DMS153 treated with DMSO at 0.1 percent for 48 hours (cell line): ENCODE results near the gene RASAL2.
"Not testable (repeated sequence)": the region's sequence is repeated elsewhere in the genome, so short reads cannot be mapped to it uniquely, and the experiment has no call there.

Source experiments
- DNase-seq: peaks from one replicate; lab custom pipeline; 2025; ENCODE audit not compliant: unreplicated experiment; lab: John Stamatoyannopoulos, UW

RASAL2 gene

GRCh38 chr1:178223289-178223688, 129.4 kb downstream of the RASAL2 start:
- DNase-seq: no peak

DNA sequence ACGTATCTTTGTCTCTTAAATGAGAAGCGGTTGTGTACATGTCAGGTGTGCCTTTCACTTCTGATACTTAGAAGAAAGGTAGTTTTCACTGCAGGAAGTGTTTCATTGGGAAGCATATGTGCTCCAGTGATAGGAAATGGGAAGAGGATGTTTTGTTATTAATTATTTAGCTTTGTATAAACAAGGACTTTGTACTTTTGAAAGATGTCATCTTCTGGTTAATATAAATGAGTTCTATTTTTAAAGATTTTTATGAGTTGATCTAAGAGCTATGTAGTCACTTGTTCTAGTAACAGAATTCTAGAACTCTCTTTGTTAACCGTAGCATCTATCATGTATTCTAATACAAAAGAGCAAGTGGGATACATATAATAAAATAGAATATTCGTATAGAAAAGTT, 130.5 kb downstream of the RASAL2 start:
- DNase-seq: no peak

- DNase-seq: no peak
Observed at GRCh38 chr1:178230881-178231409, 137.0 kb downstream of the RASAL2 start.

DNA sequence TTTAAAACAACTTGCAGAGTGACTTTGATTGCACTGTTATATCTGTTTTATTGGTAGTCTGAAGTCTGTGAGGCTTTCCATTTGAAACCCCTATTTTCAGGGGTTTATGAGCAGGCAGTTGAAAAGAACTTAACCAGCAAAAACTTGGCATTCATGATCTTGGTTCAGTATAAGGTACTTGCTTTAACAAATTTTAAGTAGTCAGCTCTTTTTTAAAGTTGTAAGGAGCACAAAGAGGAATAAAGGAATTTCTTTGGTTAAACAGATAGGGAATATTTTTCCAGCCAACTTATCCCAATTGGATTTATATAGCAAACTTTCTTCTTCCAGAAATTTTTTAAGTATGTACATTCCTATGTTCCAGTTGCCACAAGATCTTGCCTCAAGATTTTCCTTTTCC, 138.2 kb downstream of the RASAL2 start:
- DNase-seq: no peak

GRCh38 chr1:178232949-178233348, 139.0 kb downstream of the RASAL2 start:
- no peak for DNase-seq

DNA sequence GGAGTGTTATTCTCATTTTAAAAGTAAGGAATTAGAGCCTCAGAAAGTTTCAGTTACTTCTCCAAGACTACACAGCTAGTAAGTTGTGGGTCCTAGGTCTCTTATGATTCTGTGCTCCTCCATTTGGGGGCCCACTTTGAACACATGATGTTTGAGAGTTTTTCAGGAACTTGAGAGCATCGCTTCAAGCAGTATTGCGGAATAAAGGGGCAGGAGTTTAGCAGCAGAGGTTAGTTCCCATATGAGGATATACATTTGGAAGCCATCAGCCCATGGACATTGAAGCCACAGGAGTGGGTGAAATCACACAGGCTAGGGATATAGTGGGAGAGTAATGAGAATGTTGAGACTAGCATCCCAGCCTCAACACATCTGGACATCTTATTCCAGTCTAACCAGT, 143.2 kb downstream of the RASAL2 start:
- DNase-seq: no peak

DNA sequence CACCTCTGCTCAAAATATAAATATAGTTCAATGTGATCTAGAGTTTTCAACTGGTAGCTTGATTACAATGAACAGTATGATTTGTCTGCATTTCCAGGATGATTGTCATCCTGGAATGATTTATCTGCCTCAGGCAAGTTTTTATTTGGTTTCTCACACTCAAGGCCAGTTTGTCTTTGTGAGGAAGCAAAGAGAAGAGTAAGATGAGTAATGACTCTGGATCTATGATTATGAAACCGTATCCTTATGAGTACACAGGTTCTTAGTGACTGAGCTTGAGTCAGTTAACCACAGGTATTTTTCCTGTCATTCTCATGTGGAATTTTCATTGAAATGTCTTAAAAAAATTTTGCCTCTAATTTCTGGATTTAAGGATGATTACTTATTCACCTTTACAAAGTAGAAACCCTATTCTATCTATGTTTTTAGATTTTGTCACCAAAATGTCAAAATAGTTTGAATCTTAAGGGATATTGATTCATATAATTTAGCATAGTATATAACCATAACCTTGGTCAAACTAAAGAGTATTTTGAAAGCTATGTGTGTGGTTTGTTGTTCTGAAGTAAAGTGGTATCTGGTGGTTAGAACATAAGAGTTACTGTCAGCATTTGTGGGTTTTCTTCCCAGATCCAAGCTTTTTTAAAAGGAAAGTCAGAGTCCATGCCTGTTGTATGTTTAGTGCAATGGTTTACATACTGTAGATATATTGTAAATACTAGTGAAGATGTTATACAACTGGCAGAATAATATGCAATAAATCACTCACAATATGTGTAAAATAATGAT, 145.0 kb downstream of the RASAL2 start:
- DNase-seq: no peak

DNA sequence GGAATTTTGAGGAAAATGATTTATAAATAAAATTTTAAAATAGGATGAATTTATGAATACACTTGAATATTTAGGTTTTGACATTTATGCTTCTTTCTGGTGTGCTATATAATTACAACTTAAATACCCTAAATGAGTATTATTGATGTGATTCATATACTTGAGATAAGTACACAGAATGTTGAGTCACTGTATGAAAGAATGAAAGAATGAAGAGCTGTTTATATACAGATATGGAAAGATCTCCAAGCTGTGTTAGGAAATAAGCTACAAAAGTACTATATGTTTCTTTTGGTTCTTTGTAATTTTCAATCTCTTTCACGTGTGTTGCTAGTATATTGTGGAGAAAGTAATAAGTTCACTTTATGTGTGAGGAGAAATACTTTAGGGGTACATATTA, 147.2 kb downstream of the RASAL2 start:
- DNase-seq: no peak

DNA sequence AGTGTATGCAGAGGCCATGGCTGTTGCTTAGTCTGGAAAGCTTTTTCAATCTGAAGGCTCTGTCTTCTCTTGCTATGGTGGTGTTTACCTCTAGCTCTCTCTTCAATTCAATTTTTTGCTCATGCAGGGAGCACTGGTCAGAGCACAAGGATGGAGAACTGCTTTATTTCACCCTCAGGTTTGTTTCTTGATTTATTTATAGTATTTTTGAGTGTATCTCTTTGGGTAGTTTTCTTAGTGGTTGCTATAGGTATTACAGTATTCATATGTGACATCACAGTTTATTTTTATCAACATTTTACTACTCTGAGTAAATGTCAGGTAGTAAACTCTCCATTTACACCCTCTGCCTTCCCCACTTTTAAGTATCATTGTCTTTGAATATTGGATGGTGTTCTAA, 147.9 kb downstream of the RASAL2 start:
- DNase-seq: no peak

GRCh38 chr1:178243119-178243518, 149.2 kb downstream of the RASAL2 start:
- DNase-seq: no peak

- DNase-seq: no peak
Observed at GRCh38 chr1:178243890-178244289, 150.0 kb downstream of the RASAL2 start.

DNA sequence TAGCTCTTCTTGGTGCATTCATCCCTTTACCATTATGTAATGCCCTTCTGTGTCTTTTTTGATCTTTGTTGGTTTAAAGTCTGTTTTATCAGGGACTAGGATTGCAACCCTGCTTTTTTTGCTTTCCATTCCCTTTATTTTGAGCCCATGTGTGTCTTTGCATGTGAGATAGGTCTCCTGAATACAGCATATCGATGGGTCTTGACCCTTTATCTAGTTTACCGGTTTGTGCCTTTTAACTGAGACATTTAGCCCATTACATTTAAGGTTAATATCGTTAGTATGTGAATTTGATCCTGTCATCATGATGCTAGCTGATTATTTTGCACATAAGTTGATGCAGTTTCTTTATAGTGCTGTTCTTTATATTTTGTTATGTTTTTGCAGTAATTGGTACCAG, 154.4 kb downstream of the RASAL2 start:
- not testable (repeated sequence) for DNase-seq

DNA sequence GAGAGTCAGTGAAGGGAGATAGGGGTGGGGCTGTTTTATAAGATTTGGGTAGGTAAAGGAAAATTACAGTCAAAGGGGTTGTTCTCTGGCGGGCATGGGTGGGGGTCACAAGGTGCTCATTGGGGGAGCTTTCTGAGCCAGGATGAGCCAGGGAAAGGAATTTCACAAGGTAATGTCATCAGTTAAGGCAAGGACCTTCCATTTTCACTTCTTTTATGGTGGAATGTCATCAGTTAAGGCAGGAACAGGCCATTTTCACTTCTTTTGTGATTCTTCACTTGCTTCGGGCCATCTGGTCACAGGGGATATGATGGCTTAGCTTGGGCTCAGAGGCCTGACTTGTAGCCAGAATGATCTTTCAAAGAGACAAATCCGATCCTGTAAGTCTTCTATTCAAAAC, 159.7 kb downstream of the RASAL2 start:
- DNase-seq: not testable (repeated sequence)

GRCh38 chr1:178254433-178254832, 160.5 kb downstream of the RASAL2 start:
- no peak for DNase-seq

GRCh38 chr1:178258536-178258935, 164.6 kb downstream of the RASAL2 start:
- no peak for DNase-seq

GRCh38 chr1:178262120-178262500, 168.2 kb downstream of the RASAL2 start:
- DNase-seq: no peak

DNA sequence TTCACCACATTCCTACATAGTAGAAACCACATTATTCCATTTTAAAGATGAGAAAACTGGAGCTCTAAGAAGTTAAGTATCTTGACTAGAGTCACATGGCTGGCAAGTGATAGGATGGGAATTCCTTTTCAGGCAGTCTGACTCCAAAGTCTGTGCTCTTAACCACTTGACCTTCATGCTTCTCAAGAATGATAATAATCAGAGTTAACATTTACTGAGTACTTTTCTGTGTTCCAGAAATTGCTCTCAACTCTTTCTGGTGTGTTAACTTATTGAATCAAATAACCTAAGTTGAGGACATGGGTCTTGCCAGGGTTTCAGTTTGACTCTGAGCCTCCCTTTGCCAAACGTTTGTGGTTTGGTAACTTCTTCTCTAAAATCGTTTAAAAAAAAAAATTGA, 169.4 kb downstream of the RASAL2 start:
- no peak for DNase-seq

DNA sequence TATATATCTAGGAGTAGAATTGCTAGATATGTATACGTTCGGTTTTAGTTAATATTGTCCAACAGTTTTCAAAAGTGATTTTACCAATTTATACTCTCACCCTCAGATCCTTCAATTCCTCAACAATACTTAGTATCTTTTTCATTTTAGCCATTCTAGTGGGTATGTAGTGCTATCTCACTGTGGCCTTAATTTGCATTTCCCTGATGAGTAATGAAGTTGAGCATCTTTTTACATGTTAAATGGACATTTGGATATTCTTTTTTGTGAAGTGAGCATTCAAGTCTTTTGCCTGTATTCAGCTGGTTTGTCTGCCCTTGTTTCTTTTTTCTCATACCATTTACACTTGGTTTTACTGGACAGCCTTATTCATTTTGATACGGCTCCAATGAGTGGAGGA, 172.2 kb downstream of the RASAL2 start:
- no peak for DNase-seq

DNA sequence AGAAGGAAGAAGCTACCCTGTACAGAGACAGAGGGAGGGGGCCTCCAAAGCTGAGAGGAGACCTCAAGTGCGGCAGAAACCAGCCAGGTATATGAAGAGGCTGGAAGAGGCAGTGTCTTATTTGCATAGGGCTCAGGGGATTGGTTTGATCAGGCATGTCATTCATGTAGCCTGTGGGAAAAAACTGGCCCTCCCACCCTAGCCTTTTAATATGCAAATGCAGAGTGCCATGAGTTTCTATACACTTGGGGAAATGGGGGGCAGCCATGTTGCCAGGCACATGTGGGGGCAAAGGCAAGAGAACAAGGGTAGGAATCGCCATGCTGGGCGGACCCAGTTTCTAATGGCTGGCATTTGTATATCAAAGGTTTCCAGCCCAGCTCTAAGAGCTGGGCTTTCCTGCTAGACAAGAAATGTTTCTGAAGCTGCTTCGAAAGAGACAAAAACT, 172.7 kb downstream of the RASAL2 start:
- no peak for DNase-seq

DNA sequence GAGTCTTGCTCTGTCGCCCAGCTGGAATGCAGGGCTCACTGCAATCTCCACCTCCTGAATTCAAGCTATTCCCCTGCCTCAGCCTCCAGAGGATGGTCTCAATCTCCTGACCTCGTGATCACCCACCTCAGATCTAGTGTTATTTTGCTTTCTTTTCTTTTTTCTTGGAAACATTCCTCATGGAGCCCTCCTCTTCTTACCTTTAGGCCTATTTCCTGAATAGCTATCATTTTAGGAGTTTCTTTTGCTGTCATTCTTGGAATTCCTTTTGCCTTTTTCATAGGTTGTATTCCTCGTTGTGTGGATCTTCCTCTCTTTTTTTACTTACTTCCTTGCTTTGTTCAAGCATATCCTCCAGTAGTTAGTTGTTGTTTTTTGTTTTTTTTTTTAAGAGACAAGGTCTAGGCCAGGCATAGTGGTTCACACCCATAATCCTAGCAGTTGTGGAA, 173.8 kb downstream of the RASAL2 start:
- DNase-seq: no peak

- DNase-seq: no peak
Observed at GRCh38 chr1:178271471-178271870, 177.6 kb downstream of the RASAL2 start.

DNA sequence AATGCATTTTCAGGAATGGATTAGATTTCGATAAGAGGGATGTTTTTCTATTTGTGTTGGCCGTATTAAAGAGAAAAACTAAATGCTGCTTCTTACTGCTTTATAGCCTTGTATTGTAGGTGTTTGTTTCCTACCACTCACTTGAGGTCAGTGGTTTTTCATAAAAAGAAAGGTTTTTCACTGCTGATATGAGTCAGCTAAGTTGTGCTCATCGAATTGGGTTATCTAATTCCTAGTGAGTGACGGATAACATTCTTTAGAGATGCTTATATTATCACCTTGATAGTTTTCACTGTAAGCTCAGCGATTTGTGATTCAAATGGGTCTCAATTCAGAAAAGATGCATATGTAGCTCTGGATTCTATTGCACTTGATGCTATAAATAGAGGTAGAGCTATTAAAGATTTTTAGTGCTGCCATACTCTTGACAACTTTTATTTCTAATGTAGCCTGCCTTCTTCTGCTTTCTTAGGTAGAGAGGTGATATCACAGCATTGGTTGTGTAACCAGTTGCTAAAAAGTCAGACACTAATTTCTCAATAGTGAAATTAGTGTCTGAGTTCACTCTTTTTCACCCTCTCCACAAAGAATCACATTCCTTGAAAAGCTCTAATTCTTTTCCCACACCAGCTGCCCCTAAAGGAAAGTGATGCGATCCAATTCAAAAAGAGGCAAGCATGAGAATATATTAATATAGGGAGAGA, 180.0 kb downstream of the RASAL2 start:
- no peak for DNase-seq
